Aorta (tissue), 5 donors: ENCODE data around the gene LGI2. TPM values are rescaled to one million over a fixed set of nuclear protein-coding genes. Genes with fewer than 3 reads are reported as not detected.
A peak's percentile ranks its signal among the peaks of the same experiment; 100 is the strongest.
"Not testable (repeated sequence)": the region's sequence is repeated elsewhere in the genome, so short reads cannot be mapped to it uniquely, and the experiment has no call there.

Experiments
- ATAC-seq: fragments of 200-7000 bp; cut with Tn5 transposase; one replicate; pipeline ENCODE4 v1.9.1; 2022; ENCODE audit warnings: moderate library complexity; ENCODE audit not compliant: low FRiP score
- DNase-seq, 2 donors: peaks; one replicate each; pipeline ENCODE4 v3.0.0-alpha.2; 2020
- H3K27ac ChIP-seq, 2 donors: one replicate each; pipeline ENCODE4 v1.5.1; 2013; ENCODE audit warnings: low read length in 2 of 2, mild to moderate bottlenecking in 2 of 2, moderate library complexity in 2 of 2, control low read depth in 1 of 2, inconsistent platforms in 1 of 2, low read depth in 1 of 2
- H3K27me3 ChIP-seq, 2 donors: one replicate each; pipeline ENCODE4 v1.6.1; 2013; ENCODE audit warnings: control low read depth in 1 of 2, low read length in 1 of 2, mild to moderate bottlenecking in 1 of 2, moderate library complexity in 1 of 2; ENCODE audit not compliant: insufficient read depth in 2 of 2, control insufficient read depth in 1 of 2
- H3K36me3 ChIP-seq, 2 donors: one replicate each; pipeline ENCODE4 v1.6.1; 2013; ENCODE audit warnings: control low read depth in 1 of 2, low read length in 1 of 2, mild to moderate bottlenecking in 1 of 2; ENCODE audit not compliant: insufficient read depth in 2 of 2, control insufficient read depth in 1 of 2
- H3K4me1 ChIP-seq, 2 donors: one replicate each; pipeline ENCODE4 v1.6.1; 2013; ENCODE audit warnings: low read length in 2 of 2, control low read depth in 1 of 2, mild to moderate bottlenecking in 1 of 2, moderate library complexity in 1 of 2; ENCODE audit not compliant: insufficient read depth in 2 of 2, control insufficient read depth in 1 of 2
- H3K4me3 ChIP-seq, 2 donors: one replicate each; pipeline ENCODE4 v1.5.1; 2013; ENCODE audit warnings: low read length in 2 of 2, control low read depth in 1 of 2, mild to moderate bottlenecking in 1 of 2
- H3K9me3 ChIP-seq: one replicate; pipeline ENCODE4 v1.6.1; 2013; ENCODE audit warnings: mild to moderate bottlenecking, low read length; ENCODE audit not compliant: control insufficient read depth
- WGBS, 2 donors: extraction: QIAGEN DNeasy Blood & Tissue Kit; methylation state at CpG; one replicate each; pipeline ENCODE4 v1.1.7; 2013; 5-methylcytosine and 5-hydroxymethylcytosine counted together
- intact Hi-C, 2 donors: fragments of 100-400 bp; cut with DNase I; formaldehyde crosslinking; loops; one replicate each; pipeline versions ENCODE4 v1.14.2 to v1.15.0; 2022
- polyA plus RNA-seq, 2 donors: library from polyadenylated mRNA; stranded (reverse); fragments of 200-250 nt; gene quantifications; one replicate each; pipeline ENCODE4 v1.2.3, GENCODE V29; 2013
- total RNA-seq, 2 donors: library from RNA; stranded (reverse); fragmentation: NEBNext Ultra II Directional; extraction: Animal tissue kit (Norgen Biotek cat#: 25700); gene quantifications; one replicate each; pipeline ENCODE4 v1.2.1, GENCODE V29; 2021
- donor health status: healthy with polysubstance abuse.
- donor health status: Bipolar disorder and iron deficiency.
- donor health status: DM: no; HTN: no; CAD: no.
- donor health status: DM: no; HTN: no; CAD: no.
- donor health status: DM: yes; HTN: yes; CAD: no.

Gene LGI2
- total and polyA plus RNA-seq, 4 donors = 0.79 to 13.7 (median 5.6) TPM

DNA sequence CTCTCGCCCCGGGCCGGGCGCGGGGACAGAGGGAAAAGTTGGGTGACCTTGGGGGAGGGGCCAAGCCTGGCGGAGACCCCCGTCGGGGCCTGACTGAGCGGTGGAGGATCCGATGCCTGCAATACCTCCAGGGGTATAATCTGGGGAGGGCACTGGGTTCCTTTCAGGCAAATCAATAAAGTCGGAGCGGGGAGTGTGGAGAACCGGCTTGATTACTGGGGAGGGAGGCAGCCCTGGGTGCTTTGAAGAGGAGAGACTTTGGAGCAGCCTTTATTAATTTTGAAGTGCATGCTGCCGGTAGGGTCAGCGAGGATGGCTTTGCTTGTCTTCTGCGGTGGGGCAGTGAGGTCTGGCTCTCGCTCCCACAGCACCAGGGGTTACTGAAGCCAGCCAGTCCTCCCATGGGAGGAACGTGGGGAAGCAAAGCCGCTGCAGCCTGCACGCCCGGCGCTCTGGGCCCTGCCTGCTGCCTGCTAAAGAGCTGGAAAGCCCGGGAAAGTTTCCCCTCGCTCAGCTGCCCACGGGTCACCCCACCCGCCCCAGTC lies 403 bp upstream of the LGI2 start:
- H3K36me3 ChIP-seq = no peaks in the 10 kb centered on the region
- peak overlapping the region; percentile 73 to 97 for H3K4me3 ChIP-seq
- no peaks in the 10 kb centered on the region for H3K27me3 ChIP-seq
- no peaks in the 10 kb centered on the region for H3K4me1 ChIP-seq
- no peak overlapping the region for H3K27ac ChIP-seq
- no peaks in the 10 kb centered on the region for H3K9me3 ChIP-seq
- intact Hi-C loops = no loop called here
- ATAC-seq = peak; percentile 57
- 1% methylated on average over 26 of the region's 26 CpGs for WGBS, 2 donors
- peak; percentile 65 to 83 for DNase-seq

DNA sequence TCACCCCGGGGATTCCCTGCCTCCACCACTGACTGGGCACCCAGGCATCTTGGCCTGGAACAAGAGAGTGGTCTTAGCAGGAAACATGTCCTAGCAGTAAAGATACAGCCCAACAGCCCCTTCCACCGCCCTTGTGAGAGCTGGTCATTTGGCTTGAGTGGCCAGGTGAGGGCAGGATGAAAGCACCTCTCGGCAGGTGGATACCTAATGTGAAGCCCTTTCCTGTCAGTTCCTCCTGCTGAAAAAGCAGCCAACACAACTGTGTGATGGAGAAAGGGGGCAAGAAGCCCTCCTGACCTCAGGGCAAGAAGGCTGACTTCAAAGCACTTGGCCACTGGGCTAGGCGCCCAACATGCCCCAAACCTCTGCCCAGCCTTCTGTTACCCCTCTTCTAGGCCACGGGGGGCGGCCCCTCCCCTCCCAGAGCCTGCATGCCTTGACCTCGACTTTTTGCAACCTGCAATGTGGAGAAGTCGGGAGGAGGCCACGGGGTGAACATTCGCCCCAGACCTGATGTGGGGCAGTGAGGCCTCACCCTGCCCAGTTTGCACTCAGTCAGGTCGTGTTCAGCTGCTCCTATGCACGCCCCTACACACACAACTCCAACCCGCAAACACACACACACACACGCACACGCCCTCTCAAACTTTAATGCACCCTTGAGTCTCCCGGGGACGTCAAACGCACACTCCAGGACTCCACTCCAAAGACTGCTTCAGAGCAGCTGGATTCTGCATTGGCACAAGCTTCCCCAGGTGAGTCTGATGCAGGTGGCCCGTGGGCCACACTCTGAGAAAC lies 1.1 kb downstream of the LGI2 start:
- ATAC-seq (no peak), DNase-seq (no peak)
- 61 to 67% methylated on average over 19 of the region's 19 CpGs for WGBS, 2 donors
- intact Hi-C loops = no loop called here
- no peaks in the 10 kb centered on the region for H3K9me3 ChIP-seq
- no peaks in the 10 kb centered on the region for H3K27me3 ChIP-seq
- H3K27ac ChIP-seq = no peak overlapping the region
- H3K36me3 ChIP-seq = no peaks in the 10 kb centered on the region
- H3K4me1 ChIP-seq = no peaks in the 10 kb centered on the region
- H3K4me3 ChIP-seq = no peak overlapping the region

GRCh38 chr4:25028851-25029250 lies 1.9 kb downstream of the LGI2 start:
- WGBS, 2 donors = 91 to 94% methylated on average over 3 of the region's 3 CpGs
- ATAC-seq (no peak), DNase-seq (no peak)
- H3K4me1 ChIP-seq = no peaks in the 10 kb centered on the region
- no peaks in the 10 kb centered on the region for H3K36me3 ChIP-seq
- intact Hi-C loops = no loop called here
- no peaks in the 10 kb centered on the region for H3K27me3 ChIP-seq
- H3K4me3 ChIP-seq = no peak overlapping the region
- no peaks in the 10 kb centered on the region for H3K9me3 ChIP-seq
- no peak overlapping the region for H3K27ac ChIP-seq

- Histone ChIP-seq H3K36me3 (no peaks in the 10 kb centered on the region), H3K27me3 (no peaks in the 10 kb centered on the region), H3K9me3 (no peaks in the 10 kb centered on the region), H3K4me3 (no peak overlapping the region), H3K4me1 (no peaks in the 10 kb centered on the region), H3K27ac (no peak overlapping the region)
- DNase-seq = no peak
- intact Hi-C loops = no loop called here
- 92 to 99% methylated on average over 1 of the region's 1 CpG for WGBS, 2 donors
- ATAC-seq = no peak
Observed at GRCh38 chr4:25022766-25023165, 8.0 kb downstream of the LGI2 start.

DNA sequence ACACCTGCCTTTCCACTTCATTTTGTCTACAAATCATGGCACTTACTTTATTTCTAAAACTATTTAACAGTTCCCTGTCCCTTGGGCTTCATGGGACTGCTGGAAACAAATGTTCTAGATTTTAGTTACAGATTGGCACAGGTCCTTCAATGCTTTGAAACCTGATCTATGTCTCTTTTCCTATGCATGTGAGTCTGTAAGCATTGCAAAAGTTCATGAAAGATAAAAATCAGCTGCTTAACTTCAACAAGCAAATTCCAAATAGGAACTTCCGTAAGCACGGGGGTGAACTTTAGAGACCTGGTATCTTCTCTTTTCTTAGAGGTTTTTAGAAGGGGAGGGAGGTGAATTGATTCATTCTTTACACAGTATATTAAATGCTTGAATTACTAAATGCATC lies 9.5 kb downstream of the LGI2 start:
- ATAC-seq = no peak
- no peak overlapping the region for H3K4me3 ChIP-seq
- H3K36me3 ChIP-seq = no peaks in the 10 kb centered on the region
- no peak overlapping the region for H3K27ac ChIP-seq
- no peaks in the 10 kb centered on the region for H3K4me1 ChIP-seq
- no peak for DNase-seq
- H3K9me3 ChIP-seq = no peaks in the 10 kb centered on the region
- H3K27me3 ChIP-seq = no peaks in the 10 kb centered on the region
- WGBS, 2 donors = 85 to 94% methylated on average over 2 of the region's 2 CpGs
- intact Hi-C loops = no loop called here

- 80 to 85% methylated on average over 5 of the region's 5 CpGs for WGBS, 2 donors
- ATAC-seq (no peak), DNase-seq (no peak)
- no peaks in the 10 kb centered on the region for H3K27me3 ChIP-seq
- intact Hi-C loops = no loop called here
- no peak overlapping the region for H3K4me3 ChIP-seq
- no peak overlapping the region for H3K27ac ChIP-seq
- H3K4me1 ChIP-seq = peaks cover 0 to under 1% of the 10 kb centered on the region in 2 donors
- peaks cover 0 to 3% of the 10 kb centered on the region in 2 donors for H3K36me3 ChIP-seq
- H3K9me3 ChIP-seq = no peaks in the 10 kb centered on the region
Observed at GRCh38 chr4:25020236-25020635, 10.5 kb downstream of the LGI2 start.

- Histone ChIP-seq H3K4me3 (no peak overlapping the region), H3K27ac (no peak overlapping the region), H3K4me1 (peaks cover 0 to 3% of the 10 kb centered on the region in 2 donors), H3K27me3 (no peaks in the 10 kb centered on the region), H3K9me3 (no peaks in the 10 kb centered on the region), H3K36me3 (peaks cover 0 to 3% of the 10 kb centered on the region in 2 donors)
- intact Hi-C loops = no loop called here
- DNase-seq (no peak), ATAC-seq (no peak)
- 94 to 98% methylated on average over 2 of the region's 2 CpGs for WGBS, 2 donors
Observed at GRCh38 chr4:25019501-25019900, 11.2 kb downstream of the LGI2 start.

GRCh38 chr4:25015012-25015411 lies 15.7 kb downstream of the LGI2 start:
- Histone ChIP-seq H3K36me3 (peaks cover 0 to 3% of the 10 kb centered on the region in 2 donors), H3K4me3 (no peak overlapping the region), H3K9me3 (peaks cover 2% of the 10 kb centered on the region), H3K27ac (no peak overlapping the region), H3K27me3 (no peaks in the 10 kb centered on the region), H3K4me1 (peaks cover 0 to 3% of the 10 kb centered on the region in 2 donors)
- ATAC-seq (no peak), DNase-seq (no peak)
- intact Hi-C loops = no loop called here
- WGBS, 2 donors = 16 to 29% methylated on average over 3 of the region's 3 CpGs

DNA sequence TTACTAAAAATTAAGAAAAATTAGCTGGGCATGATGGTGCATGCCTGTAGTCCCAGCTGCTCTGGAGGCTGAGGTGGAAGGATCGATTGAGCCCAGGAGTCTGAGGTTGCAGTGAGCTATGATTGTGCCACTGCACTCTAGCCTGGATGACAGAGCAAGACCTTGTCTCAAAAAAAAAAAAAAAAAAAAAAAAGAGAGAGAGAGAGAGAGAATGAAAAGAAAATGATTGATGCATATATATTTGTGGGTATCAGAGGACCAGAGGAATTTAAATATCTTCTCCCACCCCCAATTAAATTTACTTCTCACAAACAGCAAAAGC lies 16.1 kb downstream of the LGI2 start:
- 83 to 88% methylated on average over 1 of the region's 1 CpG for WGBS, 2 donors

More for the DNA sequence above, 16.1 kb downstream of the LGI2 start:
- H3K27ac ChIP-seq, intact Hi-C loops, H3K4me3 ChIP-seq, ATAC-seq, H3K9me3 ChIP-seq, H3K27me3 ChIP-seq, H3K4me1 ChIP-seq, H3K36me3 ChIP-seq, DNase-seq: not testable (repeated sequence)
